DOHH2 (cell line): ENCODE data around the gene C3orf52.

Experiments
- CTCF ChIP-seq: fragments of 200-600 bp; sonication (generic); IDR thresholded peaks from one replicate; pipeline ENCODE4 v1.5.1; 2014; ENCODE audit warnings: antibody characterized with exemption, mild to moderate bottlenecking, low read depth, low read length; ENCODE audit not compliant: poor library complexity, severe bottlenecking
- EZH2phosphoT487 ChIP-seq: fragments of 200-600 bp; sonication (generic); IDR thresholded peaks from 2 replicates; pipeline ENCODE4 v1.6.1; 2017; ENCODE audit warnings: borderline replicate concordance, mild to moderate bottlenecking, antibody characterized with exemption, low read length, moderate library complexity, mixed read lengths

DNA sequence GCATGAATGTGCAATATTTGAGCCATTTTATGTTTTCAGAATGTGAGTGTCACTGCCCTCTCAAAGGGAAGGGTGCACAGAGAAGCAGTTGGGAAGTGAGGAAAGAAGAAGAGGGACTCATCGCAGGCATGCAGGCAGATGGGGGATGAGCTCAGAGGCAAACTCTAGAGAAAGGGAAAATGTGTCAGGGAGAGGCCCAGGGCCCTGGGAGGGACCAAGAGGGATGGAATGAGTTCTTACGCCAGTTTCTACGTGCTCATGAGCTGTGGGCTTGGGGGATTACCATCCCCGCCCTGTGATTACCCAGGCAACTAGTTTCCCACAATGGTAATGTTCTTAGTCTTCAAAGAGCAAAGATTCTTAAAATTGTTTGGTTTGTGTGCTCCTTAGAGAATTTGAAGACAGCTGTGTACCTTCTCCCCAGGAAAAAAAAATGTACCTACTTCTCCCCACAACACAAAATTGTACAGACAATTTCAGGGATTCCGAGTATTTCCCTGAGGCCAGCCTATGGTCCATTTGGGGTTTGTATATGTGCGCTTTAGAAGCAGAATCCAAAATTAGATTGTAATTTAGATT lies 29.1 kb downstream of the C3orf52 start:
- TF ChIP-seq CTCF (no peak), EZH2phosphoT487 (no peak)
